Measurements from ENCODE around the gene GKN1. TPM values are rescaled to one million over a fixed set of nuclear protein-coding genes. Genes with fewer than 3 reads are reported as not detected.

Gene GKN1, protein sequence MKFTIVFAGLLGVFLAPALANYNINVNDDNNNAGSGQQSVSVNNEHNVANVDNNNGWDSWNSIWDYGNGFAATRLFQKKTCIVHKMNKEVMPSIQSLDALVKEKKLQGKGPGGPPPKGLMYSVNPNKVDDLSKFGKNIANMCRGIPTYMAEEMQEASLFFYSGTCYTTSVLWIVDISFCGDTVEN
- not detected for total RNA-seq

DNA sequence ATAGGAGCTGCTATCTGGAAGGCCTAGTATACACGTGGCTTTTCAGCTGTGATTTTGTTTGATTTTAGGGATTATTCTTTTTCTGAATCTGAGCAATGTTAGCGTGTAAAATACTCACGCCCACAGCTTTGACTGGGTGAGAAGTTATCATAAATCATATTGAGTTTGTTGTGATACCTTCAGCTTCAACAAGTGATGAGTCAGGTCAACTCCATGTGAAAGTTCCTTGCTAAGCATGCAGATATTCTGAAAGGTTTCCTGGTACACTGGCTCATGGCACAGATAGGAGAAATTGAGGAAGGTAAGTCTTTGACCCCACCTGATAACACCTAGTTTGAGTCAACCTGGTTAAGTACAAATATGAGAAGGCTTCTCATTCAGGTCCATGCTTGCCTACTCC is at the start of gene GKN1:
TSS of gene GKN1 (plus strand) at position 386 of the 400 bp plus-strand sequence. CDS start 42 bp downstream, outside the sequence.
- H3K9me3 ChIP-seq: no peaks in the 10 kb centered on the region
- intact Hi-C loops (cut with DNase I): no loop called here
- H3K4me3 ChIP-seq: no peak within 1 kb of the TSS
- TF ChIP-seq POLR2AphosphoS5 (IDR thresholded peaks at IDR 0.05) (no peak), POLR2A (IDR thresholded peaks at IDR 0.05) (no peak)
- TF ChIP-seq, protein P1, sequence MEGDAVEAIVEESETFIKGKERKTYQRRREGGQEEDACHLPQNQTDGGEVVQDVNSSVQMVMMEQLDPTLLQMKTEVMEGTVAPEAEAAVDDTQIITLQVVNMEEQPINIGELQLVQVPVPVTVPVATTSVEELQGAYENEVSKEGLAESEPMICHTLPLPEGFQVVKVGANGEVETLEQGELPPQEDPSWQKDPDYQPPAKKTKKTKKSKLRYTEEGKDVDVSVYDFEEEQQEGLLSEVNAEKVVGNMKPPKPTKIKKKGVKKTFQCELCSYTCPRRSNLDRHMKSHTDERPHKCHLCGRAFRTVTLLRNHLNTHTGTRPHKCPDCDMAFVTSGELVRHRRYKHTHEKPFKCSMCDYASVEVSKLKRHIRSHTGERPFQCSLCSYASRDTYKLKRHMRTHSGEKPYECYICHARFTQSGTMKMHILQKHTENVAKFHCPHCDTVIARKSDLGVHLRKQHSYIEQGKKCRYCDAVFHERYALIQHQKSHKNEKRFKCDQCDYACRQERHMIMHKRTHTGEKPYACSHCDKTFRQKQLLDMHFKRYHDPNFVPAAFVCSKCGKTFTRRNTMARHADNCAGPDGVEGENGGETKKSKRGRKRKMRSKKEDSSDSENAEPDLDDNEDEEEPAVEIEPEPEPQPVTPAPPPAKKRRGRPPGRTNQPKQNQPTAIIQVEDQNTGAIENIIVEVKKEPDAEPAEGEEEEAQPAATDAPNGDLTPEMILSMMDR (IDR thresholded peaks at IDR 0.05): no peak
- no peak for DNase-seq (ENCODE audit: low spot score)
- WGBS: 52% methylated on average over 3 of the region's 3 CpGs
- H3K36me3 ChIP-seq: no peaks in the 10 kb centered on the region
- no peaks in the 10 kb centered on the region for H3K4me1 ChIP-seq (replicated peaks)
- no peak within 1 kb of the TSS for H3K27ac ChIP-seq
- H3K27me3 ChIP-seq (replicated peaks; ENCODE audit: insufficient read depth): no peaks in the 10 kb centered on the region

DNA sequence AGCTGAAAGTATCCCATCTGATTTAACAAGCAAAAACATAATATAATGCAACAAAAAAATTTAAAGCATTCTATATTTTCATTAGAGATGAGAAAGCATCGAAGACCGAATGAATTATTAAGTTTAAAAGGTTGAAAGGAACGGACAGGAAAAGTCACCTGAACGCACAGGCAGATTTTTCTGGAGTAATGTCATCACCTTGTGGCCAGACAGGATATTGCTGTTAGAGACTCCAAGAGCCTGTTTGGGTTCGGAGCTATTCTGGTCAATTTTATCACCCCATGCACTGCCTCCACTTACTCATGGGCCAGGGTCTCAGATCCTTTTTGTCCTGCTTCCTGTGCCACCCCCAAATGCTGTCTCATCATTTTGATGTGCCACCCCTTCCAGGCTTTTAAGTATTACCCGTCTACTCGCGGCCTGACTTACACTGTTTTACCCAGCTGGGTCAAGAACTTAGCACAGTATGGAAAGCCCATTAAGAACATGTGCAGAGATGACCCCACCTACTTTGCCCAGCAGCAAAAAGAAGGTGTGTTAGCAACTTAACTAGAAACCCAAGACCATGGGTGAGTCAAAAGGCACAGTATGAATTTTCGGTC is 49.0 kb upstream of the GKN1 start:
- peak; percentile 40 for DNase-seq (ENCODE audit: low spot score)
- Histone ChIP-seq H3K36me3 (no peaks in the 10 kb centered on the region), H3K4me3 (no peak overlapping the region), H3K9me3 (no peaks in the 10 kb centered on the region), H3K27me3 (replicated peaks; ENCODE audit: insufficient read depth) (no peaks in the 10 kb centered on the region), H3K27ac (no peak overlapping the region), H3K4me1 (replicated peaks) (no peaks in the 10 kb centered on the region)
- TF ChIP-seq, protein P1 (IDR thresholded peaks at IDR 0.05): peak; percentile 70 to 90 (median 79)
- TF ChIP-seq POLR2AphosphoS5 (IDR thresholded peaks at IDR 0.05): no peak
- intact Hi-C loops (cut with DNase I): loop anchor here (5.0 kb wide), 2 partner anchors 173 to 218 kb away; no protein-coding TSS in a partner anchor
- 41% methylated on average over 9 of the region's 9 CpGs for WGBS

DNA sequence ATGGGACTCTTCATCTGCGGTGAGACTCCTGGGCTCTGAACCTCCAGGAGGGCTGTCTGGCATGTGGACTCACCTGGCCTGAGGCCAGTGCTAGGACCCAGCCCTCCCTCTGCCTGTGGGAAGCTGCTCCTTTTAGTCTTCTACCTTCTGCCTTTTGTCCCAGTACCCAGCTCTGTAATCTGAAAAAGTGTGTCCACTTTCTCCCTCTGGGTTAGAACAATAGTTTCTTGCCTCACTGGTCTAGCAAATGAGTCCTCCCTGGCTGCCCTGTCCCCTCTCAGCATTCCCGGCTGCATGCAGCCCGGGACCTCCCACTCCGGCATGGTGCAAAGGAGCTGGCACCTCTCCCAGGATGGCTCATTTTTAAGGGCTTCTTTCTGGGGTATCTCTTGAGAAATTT is 47.6 kb upstream of the GKN1 start:
- no peak for DNase-seq (ENCODE audit: low spot score)
- Histone ChIP-seq H3K4me1 (replicated peaks) (no peaks in the 10 kb centered on the region), H3K27ac (no peak overlapping the region), H3K27me3 (replicated peaks; ENCODE audit: insufficient read depth) (no peaks in the 10 kb centered on the region), H3K36me3 (no peaks in the 10 kb centered on the region), H3K9me3 (no peaks in the 10 kb centered on the region), H3K4me3 (no peak overlapping the region)
- TF ChIP-seq POLR2A (IDR thresholded peaks at IDR 0.05) (no peak), POLR2AphosphoS5 (IDR thresholded peaks at IDR 0.05) (no peak)
- 42% methylated on average over 4 of the region's 4 CpGs for WGBS
- intact Hi-C loops (cut with DNase I): loop anchor here (5.0 kb wide), 2 partner anchors 174 to 219 kb away; no protein-coding TSS in a partner anchor

DNA sequence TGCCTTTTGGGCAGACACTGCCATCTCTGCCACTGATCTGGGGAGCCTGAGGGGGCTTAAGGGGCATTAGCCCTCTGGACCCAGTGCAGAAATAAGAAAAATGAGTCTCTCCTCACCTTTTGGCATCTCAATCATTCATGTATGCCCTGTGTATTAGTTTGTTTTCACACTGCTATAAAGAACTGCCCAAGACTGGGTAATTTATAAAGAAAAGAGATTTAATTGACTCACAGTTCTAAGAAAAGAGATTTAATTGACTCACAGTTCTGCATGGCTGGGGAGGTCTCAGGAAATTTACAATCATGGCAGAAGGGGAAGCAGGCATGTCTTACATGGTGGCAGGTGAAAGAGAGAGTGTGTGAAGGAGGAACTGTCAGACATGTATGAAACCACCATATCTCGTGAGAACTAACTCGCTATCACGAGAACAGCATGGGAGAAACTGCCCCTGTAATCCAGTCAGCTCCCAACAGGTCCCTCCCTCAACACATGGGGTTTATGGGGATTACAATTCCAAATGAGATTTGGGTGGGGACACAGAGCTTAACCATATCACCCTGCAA is 43.2 kb upstream of the GKN1 start:
- Histone ChIP-seq H3K36me3 (no peaks in the 10 kb centered on the region), H3K27ac (no peak overlapping the region), H3K4me1 (replicated peaks) (no peaks in the 10 kb centered on the region), H3K27me3 (replicated peaks; ENCODE audit: insufficient read depth) (no peaks in the 10 kb centered on the region), H3K4me3 (no peak overlapping the region), H3K9me3 (no peaks in the 10 kb centered on the region)
- intact Hi-C loops (cut with DNase I): no loop called here
- no peak for DNase-seq (ENCODE audit: low spot score)
- 92% methylated on average over 3 of the region's 3 CpGs for WGBS
- TF ChIP-seq POLR2AphosphoS5 (IDR thresholded peaks at IDR 0.05) (no peak), POLR2A (IDR thresholded peaks at IDR 0.05) (no peak)
- TF ChIP-seq, protein P1 (IDR thresholded peaks at IDR 0.05): no peak

DNA sequence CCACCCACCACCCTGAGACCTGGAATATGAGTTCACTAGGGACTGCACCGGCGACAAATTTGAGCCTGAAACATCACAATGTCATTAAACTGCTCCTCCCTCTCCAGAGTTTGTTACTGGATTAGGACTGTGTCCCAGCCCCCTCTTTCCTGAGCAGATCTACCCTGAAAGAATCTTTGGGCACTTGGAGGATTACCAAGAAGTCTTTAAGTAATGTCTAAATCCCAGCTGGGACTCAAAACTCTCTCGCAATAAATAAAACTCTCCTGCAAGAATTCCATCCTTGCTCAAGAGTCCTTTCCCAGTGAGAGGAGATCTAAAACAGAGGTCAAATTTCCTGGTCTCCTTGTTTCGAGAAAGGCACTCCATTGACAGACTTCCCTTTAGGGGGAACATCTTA is 42.6 kb upstream of the GKN1 start:
- Histone ChIP-seq H3K27ac (no peak overlapping the region), H3K27me3 (replicated peaks; ENCODE audit: insufficient read depth) (no peaks in the 10 kb centered on the region), H3K36me3 (no peaks in the 10 kb centered on the region), H3K9me3 (no peaks in the 10 kb centered on the region), H3K4me1 (replicated peaks) (no peaks in the 10 kb centered on the region), H3K4me3 (no peak overlapping the region)
- DNase-seq (ENCODE audit: low spot score): no peak
- intact Hi-C loops (cut with DNase I): no loop called here
- TF ChIP-seq POLR2AphosphoS5 (IDR thresholded peaks at IDR 0.05): no peak
- no peak for TF ChIP-seq POLR2A (IDR thresholded peaks at IDR 0.05)
- TF ChIP-seq, protein P1 (IDR thresholded peaks at IDR 0.05): no peak
- 54% methylated on average over 4 of the region's 4 CpGs for WGBS
